GM12873 (cell line): Measurements from ENCODE around the gene PCYT1A.

Experiments used
- TF ChIP-seq, protein P1 (sequence below): IDR thresholded peaks from 2 replicates; pipeline ENCODE4 v1.5.1; 2012; ENCODE audit warnings: low read depth, mild to moderate bottlenecking, moderate library complexity, low read length, control low read depth; ENCODE audit not compliant: insufficient read depth; ENCODE audit errors: missing control alignments

PCYT1A gene

DNA sequence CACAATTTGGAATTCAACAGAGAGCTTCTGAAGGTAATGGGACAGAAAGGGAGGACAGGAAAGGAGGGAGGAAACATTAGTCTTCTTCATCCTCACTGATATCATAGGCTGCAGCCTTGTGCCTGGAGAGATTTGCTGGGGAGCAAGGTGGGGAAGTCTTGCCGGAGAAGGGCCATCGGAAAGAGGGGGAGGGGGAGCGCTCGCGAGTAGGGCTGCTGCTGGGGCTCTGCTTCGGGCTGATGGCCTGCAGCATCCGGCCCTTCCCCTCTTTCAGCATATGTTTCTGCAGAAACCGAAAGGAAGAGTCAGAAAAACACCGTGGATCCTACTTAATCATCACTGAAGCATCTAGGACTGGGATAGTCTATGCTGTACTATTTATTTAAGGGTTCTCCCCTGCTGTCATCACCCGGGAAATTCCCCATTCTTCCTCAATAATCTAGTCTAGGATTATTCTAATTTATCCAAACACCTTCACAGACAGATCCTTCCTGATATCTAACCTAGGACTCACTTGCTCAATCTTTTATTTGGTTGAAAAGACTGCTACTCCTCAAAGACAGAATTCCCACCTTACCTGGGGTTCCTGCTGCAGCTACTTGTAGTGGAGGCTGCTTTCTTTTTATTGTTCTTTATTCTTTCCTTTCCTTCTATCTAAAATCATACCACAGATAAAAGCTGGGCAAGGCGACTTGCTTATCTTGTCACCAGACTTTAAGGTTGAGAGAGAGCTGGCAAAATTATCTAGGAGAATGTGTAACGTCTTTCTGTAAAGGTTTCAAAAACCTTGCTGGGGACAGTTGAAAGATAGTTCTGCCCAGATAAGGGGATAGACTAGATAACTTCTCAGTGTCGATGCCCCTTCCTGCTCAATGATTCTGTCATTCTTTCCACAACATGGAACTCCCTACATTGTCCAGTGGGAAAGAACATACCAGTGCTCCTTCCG lies 48.6 kb downstream of the PCYT1A start:
- TF ChIP-seq, protein P1, sequence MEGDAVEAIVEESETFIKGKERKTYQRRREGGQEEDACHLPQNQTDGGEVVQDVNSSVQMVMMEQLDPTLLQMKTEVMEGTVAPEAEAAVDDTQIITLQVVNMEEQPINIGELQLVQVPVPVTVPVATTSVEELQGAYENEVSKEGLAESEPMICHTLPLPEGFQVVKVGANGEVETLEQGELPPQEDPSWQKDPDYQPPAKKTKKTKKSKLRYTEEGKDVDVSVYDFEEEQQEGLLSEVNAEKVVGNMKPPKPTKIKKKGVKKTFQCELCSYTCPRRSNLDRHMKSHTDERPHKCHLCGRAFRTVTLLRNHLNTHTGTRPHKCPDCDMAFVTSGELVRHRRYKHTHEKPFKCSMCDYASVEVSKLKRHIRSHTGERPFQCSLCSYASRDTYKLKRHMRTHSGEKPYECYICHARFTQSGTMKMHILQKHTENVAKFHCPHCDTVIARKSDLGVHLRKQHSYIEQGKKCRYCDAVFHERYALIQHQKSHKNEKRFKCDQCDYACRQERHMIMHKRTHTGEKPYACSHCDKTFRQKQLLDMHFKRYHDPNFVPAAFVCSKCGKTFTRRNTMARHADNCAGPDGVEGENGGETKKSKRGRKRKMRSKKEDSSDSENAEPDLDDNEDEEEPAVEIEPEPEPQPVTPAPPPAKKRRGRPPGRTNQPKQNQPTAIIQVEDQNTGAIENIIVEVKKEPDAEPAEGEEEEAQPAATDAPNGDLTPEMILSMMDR = no peak

DNA sequence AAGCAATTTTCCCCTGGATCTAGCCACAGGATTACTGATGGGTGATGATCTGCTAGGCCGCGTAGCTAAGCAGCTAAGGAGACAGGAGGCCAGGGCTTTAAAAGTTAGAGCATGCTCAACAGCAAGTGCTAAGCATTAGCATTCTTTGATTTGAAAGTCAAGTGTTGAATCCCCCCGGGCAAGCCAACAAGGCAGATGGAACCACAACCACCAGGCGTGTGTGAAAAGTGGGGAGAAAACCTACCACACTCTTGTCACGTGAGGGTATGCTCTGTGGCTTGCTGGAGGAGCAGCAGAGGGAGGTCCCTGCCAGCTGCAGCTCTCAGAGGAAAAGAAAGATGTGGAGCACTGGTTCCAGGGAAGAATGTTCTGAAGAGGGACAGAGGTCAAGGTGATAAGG lies 50.3 kb downstream of the PCYT1A start:
- TF ChIP-seq, protein P1 = no peak

DNA sequence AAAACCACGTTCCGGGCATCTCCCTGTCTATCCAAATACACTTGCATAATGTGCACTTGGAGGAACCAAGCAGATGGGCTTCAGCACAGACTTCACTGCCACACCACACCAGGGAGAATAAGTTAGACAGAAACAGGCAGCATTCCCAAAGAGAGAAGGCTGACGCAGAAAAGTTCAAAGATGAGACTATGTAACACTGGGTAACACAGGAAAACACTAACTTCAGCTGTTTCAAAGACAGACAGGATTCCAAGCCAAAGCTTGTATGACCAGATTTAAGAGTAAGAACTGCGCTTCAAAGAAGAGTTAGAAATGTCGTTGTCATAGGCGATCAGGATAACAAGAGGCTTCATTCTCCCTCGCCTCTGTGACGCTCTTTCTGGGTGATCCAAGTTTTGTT lies 51.3 kb downstream of the PCYT1A start:
- TF ChIP-seq, protein P1 = no peak

DNA sequence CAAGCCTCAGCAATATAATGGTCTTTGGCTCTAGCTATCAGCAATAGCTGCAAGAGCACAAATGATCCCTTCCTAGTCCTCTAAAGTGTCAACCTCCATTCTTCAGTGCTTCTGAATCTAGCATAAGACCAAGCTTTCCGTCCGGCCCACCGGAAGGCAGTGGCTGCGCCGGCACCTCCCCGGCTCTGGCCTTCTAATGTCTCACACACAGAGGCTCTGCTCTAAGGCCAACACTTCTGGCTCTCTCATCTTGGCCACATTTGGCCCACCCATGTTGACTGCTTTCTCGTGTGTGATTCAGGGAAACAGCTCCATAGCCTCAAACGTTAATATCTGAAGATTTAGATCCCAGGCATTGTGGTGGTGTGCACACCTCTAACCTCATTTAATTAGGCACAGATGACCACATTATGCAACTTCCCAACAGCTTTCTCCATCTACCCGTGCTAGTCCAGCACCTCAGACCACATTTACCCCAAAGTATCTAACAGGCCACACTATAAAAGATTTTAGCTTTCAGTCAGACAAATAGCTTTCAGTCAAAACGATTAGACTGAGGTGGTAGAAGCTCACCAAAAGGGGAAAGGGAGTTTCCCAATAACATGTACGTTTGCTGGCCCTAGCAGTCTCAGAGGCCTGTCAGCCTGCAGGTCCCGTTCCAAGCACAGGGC lies 51.9 kb downstream of the PCYT1A start:
- TF ChIP-seq, protein P1 = no peak

DNA sequence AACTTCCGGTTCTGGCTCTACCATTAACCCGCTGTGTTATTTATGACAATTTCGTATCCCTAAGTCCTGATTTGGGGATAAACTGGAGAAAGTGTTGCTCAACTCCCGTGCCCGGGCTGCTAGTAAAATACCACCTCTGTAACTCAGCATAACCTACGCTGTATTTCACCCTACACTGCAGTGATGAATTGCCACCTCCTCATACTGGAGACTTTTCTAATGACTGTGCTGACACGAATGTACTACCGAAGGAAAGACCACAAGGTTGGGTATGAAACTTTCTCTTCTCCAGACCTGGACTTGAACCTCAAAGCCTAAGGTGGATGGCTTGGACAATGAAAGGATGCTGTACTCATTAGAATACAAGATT lies 54.7 kb downstream of the PCYT1A start:
- TF ChIP-seq, protein P1 = no peak

DNA sequence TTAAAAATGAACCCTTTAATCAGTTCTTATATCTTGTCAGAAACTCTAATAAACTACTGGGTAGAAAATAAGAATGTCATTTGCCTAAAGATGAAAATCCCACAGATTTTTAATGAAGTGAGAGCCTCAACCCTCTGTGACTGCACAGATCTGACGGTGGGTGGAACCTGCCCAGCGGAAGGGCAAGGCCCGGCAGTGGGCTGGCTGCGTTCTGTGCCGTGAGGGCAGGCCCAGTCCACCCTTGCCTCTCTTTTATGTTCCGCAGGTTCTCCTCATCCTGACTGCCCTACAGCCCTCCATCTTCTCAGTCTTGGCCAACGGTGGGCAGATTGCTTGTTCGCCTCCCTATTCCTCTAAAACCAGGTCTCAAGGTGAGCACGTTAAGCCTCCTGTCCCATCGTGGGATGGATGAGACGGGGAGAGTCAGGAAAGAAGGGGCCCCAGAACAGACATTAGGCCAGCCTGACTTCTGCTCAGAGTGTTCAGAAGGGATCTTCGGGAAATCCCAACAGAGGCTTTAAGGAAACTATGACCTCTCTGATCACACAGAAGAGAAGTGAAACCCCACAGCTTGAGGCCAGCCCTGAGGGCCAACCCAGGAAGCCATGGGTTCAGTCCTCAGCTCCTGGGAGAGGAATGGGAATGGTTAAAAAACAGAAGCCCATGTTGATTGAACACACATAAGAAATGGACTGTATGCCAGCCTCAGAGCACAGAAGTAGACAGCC lies 55.2 kb downstream of the PCYT1A start:
- TF ChIP-seq, protein P1 = no peak
